ENCODE data around the gene EVA1C. TPM values are rescaled to one million over a fixed set of nuclear protein-coding genes. Genes with fewer than 3 reads are reported as not detected.
"Not testable (repeated sequence)": the region's sequence is repeated elsewhere in the genome, so short reads cannot be mapped to it uniquely, and the experiment has no call there.

The EVA1C gene
- total RNA-seq, 1 experiment from 2014 or later, result 16.1 TPM

DNA sequence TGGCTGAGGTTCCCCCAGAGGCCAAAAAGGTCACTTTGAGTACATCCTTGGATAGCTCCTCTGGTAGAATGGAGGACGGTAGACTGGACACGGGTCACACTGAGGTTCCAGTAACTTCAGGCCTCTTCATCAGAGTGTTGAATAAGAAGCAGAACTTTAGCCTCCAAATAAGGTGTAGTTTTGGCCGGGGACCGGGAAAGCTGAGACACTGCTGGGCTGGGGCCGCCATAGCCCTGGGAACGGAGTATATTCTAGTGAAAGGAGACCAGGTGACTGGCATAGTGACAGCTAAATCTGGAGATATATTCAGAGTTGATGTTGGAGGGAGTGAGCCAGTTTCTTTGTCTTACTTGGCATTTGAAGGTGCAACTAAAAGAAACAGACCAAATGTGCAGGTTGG, 84.1 kb downstream of the EVA1C start:
- intact Hi-C loops (cut with micrococcal nuclease), result loop anchor here (5.0 kb wide), 2 partner anchors 71 to 101 kb away; no protein-coding TSS in a partner anchor
- Histone ChIP-seq H3K4me2 (ENCODE audit: low read length) (no peak overlapping the region), H3K9me2 (replicated peaks; ENCODE audit: low read length) (no peaks in the 10 kb centered on the region), H3K79me2 (ENCODE audit: low read length) (no peaks in the 10 kb centered on the region), H3K36me3 (ENCODE audit: low read depth, low read length) (no peaks in the 10 kb centered on the region), H3K9me3 (ENCODE audit: low read length) (no peaks in the 10 kb centered on the region), H4K20me1 (ENCODE audit: low read length) (no peaks in the 10 kb centered on the region), H3K4me1 (ENCODE audit: insufficient read depth, low read length) (peaks cover 34% of the 10 kb centered on the region), H3K4me3 (ENCODE audit: low read length) (no peak overlapping the region), H3K27me3 (ENCODE audit: low read length) (no peaks in the 10 kb centered on the region), H3K9ac (ENCODE audit: low read length) (peak overlapping the region; percentile 54; the same call in 1 of the 2 replicates), H3F3A (ENCODE audit: low read length, unreplicated experiment) (no peaks in the 10 kb centered on the region), H3K27ac (ENCODE audit: low read length) (peak overlapping the region; percentile 94), H2AFZ (ENCODE audit: low read length) (no peak overlapping the region)
- DNase-seq (no peak), ATAC-seq (no peak)
- TF ChIP-seq CTCF (conservative IDR thresholded peaks at IDR 0.05; ENCODE audit: low read depth, low read length) (no peak), EZH2phosphoT487 (IDR thresholded peaks at IDR 0.05; ENCODE audit: borderline replicate concordance, low read length) (no peak), EZH2 (IDR thresholded peaks at IDR 0.05; ENCODE audit: low read length, unreplicated experiment) (no peak)
- ChIA-PET CTCF (no interaction called here), POLR2A (ENCODE audit: unreplicated experiment) (no interaction called here)
- no TSS peak for BruUV-seq (replicated peaks)

DNA sequence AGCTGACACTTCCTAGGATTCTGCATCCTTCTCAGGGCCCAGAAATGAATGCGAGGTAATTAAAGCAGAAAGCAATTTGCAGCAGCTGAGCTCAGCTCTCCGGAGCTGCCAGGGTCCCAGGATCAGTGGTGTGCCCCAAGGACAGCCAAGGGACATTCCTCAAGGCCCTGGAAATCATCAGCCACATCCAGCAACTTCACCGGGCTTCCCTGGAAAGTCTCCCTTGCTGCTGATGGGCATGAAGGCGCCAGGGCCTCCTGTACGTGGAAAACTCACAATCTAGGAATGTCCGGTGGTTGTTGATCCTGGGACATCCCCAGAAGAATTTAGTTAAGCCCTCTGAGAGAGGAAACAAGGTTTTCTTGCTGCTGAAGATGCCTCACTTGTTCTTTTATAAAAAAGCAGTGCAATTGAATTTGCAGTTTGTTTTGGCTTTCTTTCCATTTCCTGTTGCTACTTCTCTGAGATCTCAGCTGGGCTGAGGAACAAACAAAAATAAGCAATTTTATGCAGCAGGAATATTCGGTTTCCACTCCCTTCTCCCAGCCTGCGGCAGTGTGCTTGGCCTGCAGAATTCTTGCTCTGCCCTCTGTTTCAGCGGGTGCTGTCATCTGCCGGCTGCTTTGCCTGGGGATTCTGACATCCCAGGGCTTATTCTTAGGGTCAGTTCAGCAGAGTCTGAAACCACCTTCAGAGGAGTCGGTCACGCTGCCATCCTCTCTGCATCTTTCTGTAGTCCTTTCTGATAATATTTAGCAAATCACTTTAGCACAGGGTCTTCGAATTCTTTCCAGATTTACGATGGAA, 86.9 kb downstream of the EVA1C start:
- Histone ChIP-seq H4K20me1 (ENCODE audit: low read length) (no peaks in the 10 kb centered on the region), H3F3A (ENCODE audit: low read length, unreplicated experiment) (no peaks in the 10 kb centered on the region), H3K4me1 (ENCODE audit: insufficient read depth, low read length) (peaks cover 29% of the 10 kb centered on the region), H3K9me3 (ENCODE audit: low read length) (no peaks in the 10 kb centered on the region), H3K9ac (ENCODE audit: low read length) (peak overlapping the region; percentile 18), H3K4me2 (ENCODE audit: low read length) (no peak overlapping the region; the same call in 1 of the 2 replicates), H3K27ac (ENCODE audit: low read length) (peak overlapping the region; percentile 64), H3K36me3 (ENCODE audit: low read depth, low read length) (no peaks in the 10 kb centered on the region), H3K27me3 (ENCODE audit: low read length) (no peaks in the 10 kb centered on the region), H3K79me2 (ENCODE audit: low read length) (no peaks in the 10 kb centered on the region), H3K4me3 (ENCODE audit: low read length) (no peak overlapping the region), H3K9me2 (replicated peaks; ENCODE audit: low read length) (no peaks in the 10 kb centered on the region), H2AFZ (ENCODE audit: low read length) (no peak overlapping the region)
- intact Hi-C loops (cut with micrococcal nuclease), result loop anchor here (2.0 to 5.0 kb wide), 3 partner anchors 68 to 98 kb away; no protein-coding TSS in a partner anchor
- DNase-seq, result peak; percentile 44
- TF ChIP-seq EZH2 (IDR thresholded peaks at IDR 0.05; ENCODE audit: low read length, unreplicated experiment) (no peak), EZH2phosphoT487 (IDR thresholded peaks at IDR 0.05; ENCODE audit: borderline replicate concordance, low read length) (no peak), CTCF (conservative IDR thresholded peaks at IDR 0.05; ENCODE audit: low read depth, low read length) (no peak)
- POLR2A ChIA-PET (ENCODE audit: unreplicated experiment), result no interaction called here
- CTCF ChIA-PET, result no interaction called here
- no TSS peak for BruUV-seq (replicated peaks)
- ATAC-seq, result no peak

DNA sequence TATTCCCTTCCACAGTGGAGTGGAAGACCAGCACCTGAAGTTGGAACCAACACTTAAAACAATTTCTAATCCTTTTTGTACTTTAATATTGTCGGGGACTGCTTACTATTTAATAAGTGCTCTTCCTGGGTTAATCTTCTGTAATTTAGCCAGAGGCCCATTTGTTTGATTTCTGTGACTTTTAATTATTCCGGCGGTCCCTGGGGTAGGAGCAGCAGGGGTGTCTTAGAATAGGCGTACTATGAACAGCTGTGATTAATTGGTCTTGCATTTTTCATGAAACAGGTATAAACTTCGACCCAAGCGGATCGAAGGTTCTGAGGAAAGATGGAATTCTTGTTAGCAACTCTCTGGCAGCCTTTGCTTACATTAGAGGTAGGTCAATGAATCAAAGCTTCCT, 91.1 kb downstream of the EVA1C start:
- intact Hi-C loops (cut with micrococcal nuclease); CTCF ChIA-PET; H3K9me3 ChIP-seq (ENCODE audit: low read length); POLR2A ChIA-PET (ENCODE audit: unreplicated experiment); H2AFZ ChIP-seq (ENCODE audit: low read length); H3K4me1 ChIP-seq (ENCODE audit: insufficient read depth, low read length); BruUV-seq (replicated peaks); H4K20me1 ChIP-seq (ENCODE audit: low read length); H3K9me2 ChIP-seq (replicated peaks; ENCODE audit: low read length); H3K4me3 ChIP-seq (ENCODE audit: low read length); H3K4me2 ChIP-seq (ENCODE audit: low read length); H3K36me3 ChIP-seq (ENCODE audit: low read depth, low read length); H3K27me3 ChIP-seq (ENCODE audit: low read length); H3K9ac ChIP-seq (ENCODE audit: low read length); H3K79me2 ChIP-seq (ENCODE audit: low read length); ATAC-seq; H3F3A ChIP-seq (ENCODE audit: low read length, unreplicated experiment); H3K27ac ChIP-seq (ENCODE audit: low read length); DNase-seq: not testable (repeated sequence)

GRCh38 chr21:32505767-32506166, 93.3 kb downstream of the EVA1C start:
- intact Hi-C loops (cut with micrococcal nuclease); POLR2A ChIA-PET (ENCODE audit: unreplicated experiment); H3K4me1 ChIP-seq (ENCODE audit: insufficient read depth, low read length); H3K27me3 ChIP-seq (ENCODE audit: low read length); ATAC-seq; H3F3A ChIP-seq (ENCODE audit: low read length, unreplicated experiment); H2AFZ ChIP-seq (ENCODE audit: low read length); H3K4me3 ChIP-seq (ENCODE audit: low read length); DNase-seq; H4K20me1 ChIP-seq (ENCODE audit: low read length); BruUV-seq (replicated peaks); H3K9ac ChIP-seq (ENCODE audit: low read length); H3K4me2 ChIP-seq (ENCODE audit: low read length); H3K79me2 ChIP-seq (ENCODE audit: low read length); H3K9me2 ChIP-seq (replicated peaks; ENCODE audit: low read length); H3K9me3 ChIP-seq (ENCODE audit: low read length); H3K36me3 ChIP-seq (ENCODE audit: low read depth, low read length); H3K27ac ChIP-seq (ENCODE audit: low read length): not testable (repeated sequence)
- CTCF ChIA-PET, result interaction anchor here (0.6 kb wide), 1 partner anchor 107 kb away, joined by 3 read pairs; no protein-coding TSS in a partner anchor

DNA sequence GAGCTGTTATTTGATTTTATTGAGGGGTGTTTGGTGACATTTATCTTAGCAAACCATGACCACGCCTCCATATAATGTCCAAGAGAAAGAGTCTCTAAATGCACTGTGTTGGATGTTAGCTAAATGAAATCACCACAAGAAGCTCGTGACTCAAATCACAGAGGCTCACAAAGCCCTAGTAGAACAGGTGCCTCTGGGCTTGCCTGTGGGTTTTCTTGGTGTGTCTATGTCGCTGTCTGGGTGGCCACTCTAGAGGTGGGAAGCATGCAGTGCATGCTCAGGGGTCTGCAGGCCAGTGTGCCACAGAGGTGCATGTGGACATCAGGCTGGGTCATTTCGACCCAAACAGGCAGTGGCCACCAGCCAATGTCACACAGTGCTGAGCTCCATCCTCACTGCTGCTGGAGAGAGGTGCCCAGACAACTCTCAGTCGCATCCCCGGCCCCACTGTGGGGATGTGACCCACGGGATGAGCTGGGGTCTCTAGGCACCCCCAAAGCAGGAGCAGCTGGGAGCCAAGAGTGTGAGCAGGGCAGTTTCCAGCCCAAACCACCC, 94.0 kb downstream of the EVA1C start:
- not testable (repeated sequence) for H4K20me1 ChIP-seq (ENCODE audit: low read length); H3K36me3 ChIP-seq (ENCODE audit: low read depth, low read length)
- CTCF ChIA-PET, result interaction anchor here (0.6 kb wide), 1 partner anchor 106 kb away, joined by 3 read pairs; no protein-coding TSS in a partner anchor

More for the DNA sequence above, 94.0 kb downstream of the EVA1C start:
- DNase-seq; H3K4me3 ChIP-seq (ENCODE audit: low read length); H3K9me3 ChIP-seq (ENCODE audit: low read length); H2AFZ ChIP-seq (ENCODE audit: low read length); ATAC-seq; H3K79me2 ChIP-seq (ENCODE audit: low read length); H3K4me2 ChIP-seq (ENCODE audit: low read length); H3K27me3 ChIP-seq (ENCODE audit: low read length); H3K9ac ChIP-seq (ENCODE audit: low read length); POLR2A ChIA-PET (ENCODE audit: unreplicated experiment); intact Hi-C loops (cut with micrococcal nuclease); H3K4me1 ChIP-seq (ENCODE audit: insufficient read depth, low read length); H3F3A ChIP-seq (ENCODE audit: low read length, unreplicated experiment); H3K9me2 ChIP-seq (replicated peaks; ENCODE audit: low read length); H3K27ac ChIP-seq (ENCODE audit: low read length); BruUV-seq (replicated peaks): not testable (repeated sequence)
